ENCODE measurements around the gene OR11L1.

Gene OR11L1

GRCh38 chr1:247841796-247842195 is at the start of gene OR11L1:
Gene OR11L1, minus strand, starts transcription at chr1:247841896. Its CDS starts 0 bp downstream, at chr1:247841896.
- Histone ChIP-seq H3K27ac (ENCODE audit: low read length) (no peak within 1 kb of the TSS), H3K4me3 (ENCODE audit: low read length) (no peak within 1 kb of the TSS), H3K27me3 (ENCODE audit: control insufficient read depth, insufficient read depth, low read length) (no peaks in the 10 kb centered on the region), H3K4me1 (ENCODE audit: control insufficient read depth, insufficient read depth, low read length) (no peaks in the 10 kb centered on the region), H3K9me3 (ENCODE audit: control insufficient read depth, insufficient read depth, low read length) (no peaks in the 10 kb centered on the region), H3K36me3 (ENCODE audit: control insufficient read depth, insufficient read depth, low read length) (no peaks in the 10 kb centered on the region)
- WGBS (ENCODE audit: insufficient coverage, insufficient read length) = no CpG with 5 or more reads among the region's 2 CpGs
- no peak for DNase-seq (ENCODE audit: low read depth, low spot score)

DNA sequence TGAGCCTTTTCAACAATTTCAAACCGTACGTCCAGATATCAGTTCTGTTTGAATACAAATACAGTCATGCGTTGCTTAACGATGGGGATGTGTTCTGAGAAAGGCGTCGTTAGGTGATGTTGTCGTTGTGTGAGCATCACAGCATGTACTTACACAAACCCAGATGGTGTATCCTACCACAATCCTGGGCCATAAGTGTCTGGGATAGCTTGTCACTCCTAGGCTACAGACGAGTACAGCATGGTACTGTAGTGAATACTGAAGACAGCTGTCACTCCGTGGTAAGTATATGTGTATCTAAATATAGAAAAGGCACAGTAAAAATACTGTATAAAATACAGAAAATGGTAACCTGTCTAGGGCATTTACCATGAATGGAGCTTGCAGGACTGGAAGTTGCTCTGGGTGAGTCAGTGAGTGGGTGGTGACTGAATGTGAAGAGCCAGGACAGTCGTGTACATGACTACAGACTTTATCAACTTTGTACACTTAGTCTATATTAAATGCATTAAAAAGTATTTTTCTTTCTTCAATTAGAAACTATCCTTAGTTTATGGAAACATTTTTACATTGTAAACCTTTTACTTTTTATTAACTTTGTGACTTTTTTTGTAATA is 43.2 kb upstream of the OR11L1 start:
- H3K27ac ChIP-seq (ENCODE audit: low read length) = no peak overlapping the region
- whole genome bisulfite sequencing (ENCODE audit: insufficient coverage, insufficient read length) = no CpG with 5 or more reads among the region's 10 CpGs
- no peak for DNase-seq (ENCODE audit: low read depth, low spot score)
- no peaks in the 10 kb centered on the region for H3K4me1 ChIP-seq (ENCODE audit: control insufficient read depth, insufficient read depth, low read length)
- H3K27me3 ChIP-seq (ENCODE audit: control insufficient read depth, insufficient read depth, low read length) = no peaks in the 10 kb centered on the region
- H3K36me3 ChIP-seq (ENCODE audit: control insufficient read depth, insufficient read depth, low read length) = no peaks in the 10 kb centered on the region
- no peak overlapping the region for H3K4me3 ChIP-seq (ENCODE audit: low read length)
- H3K9me3 ChIP-seq (ENCODE audit: control insufficient read depth, insufficient read depth, low read length) = no peaks in the 10 kb centered on the region

GRCh38 chr1:247883346-247883745 is 41.6 kb upstream of the OR11L1 start:
- H3K27me3 ChIP-seq (ENCODE audit: control insufficient read depth, insufficient read depth, low read length) = no peaks in the 10 kb centered on the region
- no peaks in the 10 kb centered on the region for H3K4me1 ChIP-seq (ENCODE audit: control insufficient read depth, insufficient read depth, low read length)
- H3K9me3 ChIP-seq (ENCODE audit: control insufficient read depth, insufficient read depth, low read length) = no peaks in the 10 kb centered on the region
- no peak for DNase-seq (ENCODE audit: low read depth, low spot score)
- WGBS (ENCODE audit: insufficient coverage, insufficient read length) = no CpG with 5 or more reads among the region's 9 CpGs
- no peak overlapping the region for H3K27ac ChIP-seq (ENCODE audit: low read length)
- H3K4me3 ChIP-seq (ENCODE audit: low read length) = no peak overlapping the region
- no peaks in the 10 kb centered on the region for H3K36me3 ChIP-seq (ENCODE audit: control insufficient read depth, insufficient read depth, low read length)

DNA sequence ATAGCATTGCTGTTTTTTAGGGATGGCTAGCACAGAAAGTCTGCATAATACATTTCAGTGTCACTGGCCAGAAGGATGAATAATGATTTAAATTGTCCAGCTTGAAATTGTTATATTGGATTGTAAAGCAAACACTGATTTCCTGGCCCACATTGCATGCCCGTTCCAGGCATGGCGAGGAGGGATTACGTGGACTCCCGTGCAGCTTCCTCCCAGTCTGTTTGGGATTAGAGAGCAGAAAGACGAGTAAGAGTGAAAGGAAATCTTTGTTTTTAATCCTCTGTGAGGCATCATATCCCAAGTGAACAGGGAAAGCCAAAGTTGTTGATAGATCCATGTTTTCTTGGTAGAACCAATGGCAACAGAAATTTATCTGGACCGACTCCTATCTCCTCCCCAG is 23.7 kb upstream of the OR11L1 start:
- Histone ChIP-seq H3K4me1 (ENCODE audit: control insufficient read depth, insufficient read depth, low read length) (no peaks in the 10 kb centered on the region), H3K27ac (ENCODE audit: low read length) (no peak overlapping the region), H3K36me3 (ENCODE audit: control insufficient read depth, insufficient read depth, low read length) (no peaks in the 10 kb centered on the region), H3K4me3 (ENCODE audit: low read length) (no peak overlapping the region), H3K9me3 (ENCODE audit: control insufficient read depth, insufficient read depth, low read length) (no peaks in the 10 kb centered on the region), H3K27me3 (ENCODE audit: control insufficient read depth, insufficient read depth, low read length) (no peaks in the 10 kb centered on the region)
- DNase-seq (ENCODE audit: low read depth, low spot score) = no peak
- WGBS (ENCODE audit: insufficient coverage, insufficient read length) = no CpG with 5 or more reads among the region's 6 CpGs

GRCh38 chr1:247864644-247865043 is 22.9 kb upstream of the OR11L1 start:
- no peak overlapping the region for H3K27ac ChIP-seq (ENCODE audit: low read length)
- no CpG with 5 or more reads among the region's 17 CpGs for WGBS (ENCODE audit: insufficient coverage, insufficient read length)
- H3K9me3 ChIP-seq (ENCODE audit: control insufficient read depth, insufficient read depth, low read length) = no peaks in the 10 kb centered on the region
- no peak for DNase-seq (ENCODE audit: low read depth, low spot score)
- H3K4me1 ChIP-seq (ENCODE audit: control insufficient read depth, insufficient read depth, low read length) = no peaks in the 10 kb centered on the region
- H3K27me3 ChIP-seq (ENCODE audit: control insufficient read depth, insufficient read depth, low read length) = no peaks in the 10 kb centered on the region
- no peak overlapping the region for H3K4me3 ChIP-seq (ENCODE audit: low read length)
- H3K36me3 ChIP-seq (ENCODE audit: control insufficient read depth, insufficient read depth, low read length) = no peaks in the 10 kb centered on the region

- Histone ChIP-seq H3K27ac (ENCODE audit: low read length) (no peak overlapping the region), H3K9me3 (ENCODE audit: control insufficient read depth, insufficient read depth, low read length) (no peaks in the 10 kb centered on the region)
- WGBS (ENCODE audit: insufficient coverage, insufficient read length) = no CpG with 5 or more reads among the region's 4 CpGs
Measured at GRCh38 chr1:247862756-247863155, 21.1 kb upstream of the OR11L1 start.

DNA sequence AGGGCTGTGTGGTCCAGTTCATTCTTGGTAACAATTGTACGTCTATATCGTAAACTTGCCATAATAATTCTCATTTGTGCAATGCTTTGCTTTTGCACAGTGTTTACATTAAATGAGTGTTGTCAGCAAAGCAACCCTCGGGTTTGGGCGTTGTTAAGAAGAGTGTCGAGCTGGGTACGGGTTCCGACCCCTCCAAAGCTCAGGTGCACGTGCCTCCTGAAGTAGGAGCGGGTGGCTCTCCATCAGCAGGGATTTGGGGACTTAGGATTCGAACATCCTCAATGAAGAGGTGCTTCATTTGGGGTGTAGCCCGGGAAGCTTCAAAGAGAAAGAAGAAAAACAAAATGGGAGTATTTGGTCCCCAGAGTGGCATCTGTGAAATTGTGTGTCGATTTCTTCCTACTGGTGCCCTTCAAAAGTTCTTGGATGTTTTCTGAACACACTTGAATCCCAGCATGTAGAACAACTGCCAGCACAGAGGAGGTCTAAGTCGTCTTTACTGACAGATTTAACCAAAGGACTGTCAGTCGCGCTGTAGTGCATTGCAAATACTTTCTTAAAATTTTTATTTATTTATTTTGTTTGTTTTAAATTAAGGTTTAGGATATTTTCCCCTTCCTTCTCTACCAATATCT is 16.4 kb upstream of the OR11L1 start:
- Histone ChIP-seq H3K9me3 (ENCODE audit: control insufficient read depth, insufficient read depth, low read length) (no peaks in the 10 kb centered on the region), H3K36me3 (ENCODE audit: control insufficient read depth, insufficient read depth, low read length) (no peaks in the 10 kb centered on the region), H3K4me3 (ENCODE audit: low read length) (peak overlapping the region; percentile 56; the same call in 1 of the 2 replicates), H3K27me3 (ENCODE audit: control insufficient read depth, insufficient read depth, low read length) (peaks cover 3% of the 10 kb centered on the region; the same call in 1 of the 2 replicates), H3K27ac (ENCODE audit: low read length) (no peak overlapping the region), H3K4me1 (ENCODE audit: control insufficient read depth, insufficient read depth, low read length) (peaks cover 3% of the 10 kb centered on the region)
- no peak for DNase-seq (ENCODE audit: low read depth, low spot score)
- no CpG with 5 or more reads among the region's 15 CpGs for WGBS (ENCODE audit: insufficient coverage, insufficient read length)

More at GRCh38 chr1:247862756-247863155, 21.1 kb upstream of the OR11L1 start:
- no peak overlapping the region for H3K4me3 ChIP-seq (ENCODE audit: low read length)
- peaks cover 3% of the 10 kb centered on the region; the same call in 1 of the 2 replicates for H3K27me3 ChIP-seq (ENCODE audit: control insufficient read depth, insufficient read depth, low read length)
- H3K4me1 ChIP-seq (ENCODE audit: control insufficient read depth, insufficient read depth, low read length) = 0 out of 2 replicates have a peak, but pooled peaks cover 2% of the 10 kb centered on the region
- DNase-seq (ENCODE audit: low read depth, low spot score) = no peak
- H3K36me3 ChIP-seq (ENCODE audit: control insufficient read depth, insufficient read depth, low read length) = no peaks in the 10 kb centered on the region

DNA sequence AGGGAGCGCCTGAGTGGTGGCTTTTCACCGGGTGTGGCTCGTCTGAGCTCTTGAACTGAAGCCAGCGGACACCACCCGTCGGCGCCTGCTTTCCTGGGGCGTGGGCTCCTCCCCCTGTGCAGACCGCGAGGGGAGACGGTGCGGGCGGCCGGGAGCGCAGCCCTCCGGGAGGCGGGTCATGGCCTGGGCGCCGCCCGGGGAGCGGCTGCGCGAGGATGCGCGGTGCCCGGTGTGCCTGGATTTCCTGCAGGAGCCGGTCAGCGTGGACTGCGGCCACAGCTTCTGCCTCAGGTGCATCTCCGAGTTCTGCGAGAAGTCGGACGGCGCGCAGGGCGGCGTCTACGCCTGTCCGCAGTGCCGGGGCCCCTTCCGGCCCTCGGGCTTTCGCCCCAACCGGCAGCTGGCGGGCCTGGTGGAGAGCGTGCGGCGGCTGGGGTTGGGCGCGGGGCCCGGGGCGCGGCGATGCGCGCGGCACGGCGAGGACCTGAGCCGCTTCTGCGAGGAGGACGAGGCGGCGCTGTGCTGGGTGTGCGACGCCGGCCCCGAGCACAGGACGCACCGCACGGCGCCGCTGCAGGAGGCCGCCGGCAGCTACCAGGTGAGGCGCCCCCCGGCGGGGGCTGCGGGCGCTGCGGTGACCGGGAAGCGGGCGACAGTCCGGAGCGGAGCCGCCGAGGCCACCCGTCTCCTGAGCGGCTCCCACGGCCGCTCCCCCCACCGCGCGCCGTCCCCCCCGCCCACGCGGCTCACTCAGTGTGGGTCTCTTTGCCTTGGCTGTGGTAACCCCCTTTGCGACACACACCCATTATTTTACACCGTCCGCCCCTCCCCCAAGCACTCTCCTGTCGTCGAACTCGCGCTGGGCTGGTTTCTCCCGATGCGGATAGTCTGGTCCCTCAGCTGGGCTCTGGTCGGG is 15.6 kb upstream of the OR11L1 start, which contains the start of gene TRIM58:
Gene TRIM58, plus strand, starts transcription at position 119 of the 916 bp plus-strand sequence. Its CDS starts 60 bp downstream, at position 179.
- H3K36me3 ChIP-seq (ENCODE audit: control insufficient read depth, insufficient read depth, low read length) = no peaks in the 10 kb centered on the region
- no CpG with 5 or more reads among the region's 109 CpGs for WGBS (ENCODE audit: insufficient coverage, insufficient read length)
- peaks cover 3% of the 10 kb centered on the region; the same call in 1 of the 2 replicates for H3K27me3 ChIP-seq (ENCODE audit: control insufficient read depth, insufficient read depth, low read length)
- H3K9me3 ChIP-seq (ENCODE audit: control insufficient read depth, insufficient read depth, low read length) = no peaks in the 10 kb centered on the region
- H3K27ac ChIP-seq (ENCODE audit: low read length) = no peak within 1 kb of the TSS
- H3K4me3 ChIP-seq (ENCODE audit: low read length) = peak within 1 kb of the TSS; percentile 56
- DNase-seq (ENCODE audit: low read depth, low spot score) = no peak
- H3K4me1 ChIP-seq (ENCODE audit: control insufficient read depth, insufficient read depth, low read length) = peaks cover 3% of the 10 kb centered on the region

- H3K4me3 ChIP-seq (ENCODE audit: low read length) = no peak overlapping the region
- no peak for DNase-seq (ENCODE audit: low read depth, low spot score)
- WGBS (ENCODE audit: insufficient coverage, insufficient read length) = no CpG with 5 or more reads among the region's 4 CpGs
- no peaks in the 10 kb centered on the region for H3K36me3 ChIP-seq (ENCODE audit: control insufficient read depth, insufficient read depth, low read length)
- H3K4me1 ChIP-seq (ENCODE audit: control insufficient read depth, insufficient read depth, low read length) = peaks cover 3% of the 10 kb centered on the region
- H3K9me3 ChIP-seq (ENCODE audit: control insufficient read depth, insufficient read depth, low read length) = no peaks in the 10 kb centered on the region
- no peak overlapping the region for H3K27ac ChIP-seq (ENCODE audit: low read length)
- peaks cover 3% of the 10 kb centered on the region; the same call in 1 of the 2 replicates for H3K27me3 ChIP-seq (ENCODE audit: control insufficient read depth, insufficient read depth, low read length)
Measured at GRCh38 chr1:247855911-247856310, 14.2 kb upstream of the OR11L1 start.

DNA sequence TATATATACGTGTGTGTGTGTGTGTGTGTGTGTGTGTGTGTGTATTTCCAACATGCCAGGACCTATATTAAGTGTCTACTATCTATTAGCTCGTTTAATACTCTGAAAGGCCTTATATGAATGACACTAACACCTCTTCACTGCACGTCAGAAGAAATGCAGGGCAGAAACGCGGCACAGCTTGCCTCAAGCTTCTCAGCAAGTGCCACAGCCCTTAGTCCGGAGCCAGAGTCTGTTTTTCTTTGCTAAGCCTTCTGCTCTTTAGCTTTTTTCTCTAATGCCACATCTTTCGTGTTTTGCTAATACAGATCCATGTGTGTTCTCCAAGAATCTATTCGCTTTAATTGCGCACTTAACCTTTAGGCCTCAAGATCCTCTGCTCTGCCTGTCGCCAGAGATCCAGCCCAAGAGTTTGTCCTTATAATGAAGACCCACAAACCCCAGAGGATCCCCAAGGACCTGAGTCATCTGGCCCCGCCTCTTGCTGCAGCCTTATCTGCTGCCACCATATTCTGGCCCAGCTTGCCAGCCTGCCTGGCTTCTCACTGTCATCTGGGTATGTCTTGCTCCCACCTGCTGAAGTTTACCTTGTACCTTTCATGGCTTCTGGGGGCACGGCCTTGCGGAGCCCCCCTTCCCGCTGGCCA is 13.3 kb upstream of the OR11L1 start:
- Histone ChIP-seq H3K4me3 (ENCODE audit: low read length) (no peak overlapping the region), H3K36me3 (ENCODE audit: control insufficient read depth, insufficient read depth, low read length) (no peaks in the 10 kb centered on the region), H3K27me3 (ENCODE audit: control insufficient read depth, insufficient read depth, low read length) (peaks cover 3% of the 10 kb centered on the region; the same call in 1 of the 2 replicates), H3K27ac (ENCODE audit: low read length) (no peak overlapping the region), H3K4me1 (ENCODE audit: control insufficient read depth, insufficient read depth, low read length) (peaks cover 3% of the 10 kb centered on the region), H3K9me3 (ENCODE audit: control insufficient read depth, insufficient read depth, low read length) (no peaks in the 10 kb centered on the region)
- no peak for DNase-seq (ENCODE audit: low read depth, low spot score)
- WGBS (ENCODE audit: insufficient coverage, insufficient read length) = no CpG with 5 or more reads among the region's 14 CpGs

All from iPS DF 6.9 (cell line).